Stimulated activated CD8-positive, alpha-beta memory T cell treated with anti-CD3 and anti-CD28 coated beads, Interleukin-4, amount 100 ng/mL, for 24 hours (primary cell): ENCODE measurements around the gene VSX2.

Experiments used
- DNase-seq: peaks from one replicate; pipeline ENCODE4 v3.0.0-alpha.2; 2020; ENCODE audit warnings: low read depth

VSX2 gene

DNA sequence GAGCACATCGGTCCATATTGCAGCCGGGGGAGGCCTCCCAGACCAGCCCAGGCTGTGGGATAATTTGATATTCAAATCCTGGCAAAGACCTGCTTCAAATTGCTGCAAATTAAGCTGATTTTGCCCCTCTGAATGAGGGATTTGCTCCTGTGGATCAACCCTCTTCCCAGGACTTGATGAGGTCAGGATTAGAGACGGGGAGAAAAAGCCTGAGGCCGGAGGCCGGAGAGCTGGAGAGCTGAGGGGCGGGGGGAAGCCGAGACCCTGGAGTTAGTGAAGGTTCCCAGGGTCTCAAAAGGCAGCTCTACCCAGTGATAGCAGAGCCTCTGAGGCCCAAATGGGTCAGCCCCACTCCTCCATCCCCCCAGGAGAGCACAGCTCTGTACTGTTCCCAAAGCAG, 17.5 kb upstream of the VSX2 start:
- DNase-seq, result no peak

DNA sequence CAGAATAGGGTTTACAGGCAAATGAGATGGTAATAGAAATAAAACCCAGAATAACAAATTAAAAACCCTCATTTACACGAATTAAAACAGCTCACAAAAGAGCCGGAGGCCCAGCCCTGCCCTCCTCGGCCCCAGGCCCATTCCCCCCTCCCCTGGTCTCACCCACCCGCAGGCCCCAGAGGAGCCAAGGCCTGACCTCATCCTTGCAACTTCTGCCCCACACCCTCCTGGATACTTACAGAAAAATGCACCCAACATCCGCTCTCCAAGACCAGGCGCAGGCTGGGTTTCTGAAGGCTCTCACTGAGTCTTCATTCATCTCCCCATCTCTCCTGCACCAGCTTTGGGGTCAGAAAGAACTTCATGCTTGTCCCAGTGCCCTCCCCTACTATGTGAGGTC, 16.2 kb upstream of the VSX2 start:
- no peak for DNase-seq

DNA sequence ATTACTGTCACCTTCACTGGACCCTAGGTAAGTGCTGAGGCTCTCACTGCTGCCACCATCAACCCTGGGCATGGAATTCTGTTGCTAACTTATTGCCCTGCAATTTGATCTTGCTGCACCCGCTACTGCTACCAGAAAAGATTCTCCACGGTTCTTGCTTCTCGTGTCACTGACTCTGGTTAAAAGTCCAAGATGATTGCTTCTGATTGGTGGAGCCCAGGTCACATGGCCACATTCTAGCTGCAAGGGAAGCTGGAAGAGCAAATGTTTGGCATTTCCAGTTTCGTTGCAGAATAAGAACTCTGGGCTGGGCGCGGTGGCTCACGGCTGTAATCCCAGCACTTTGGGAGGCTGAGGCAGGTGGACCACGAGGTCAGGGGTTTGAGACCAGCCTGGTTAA, 7.5 kb upstream of the VSX2 start:
- DNase-seq, result no peak

DNA sequence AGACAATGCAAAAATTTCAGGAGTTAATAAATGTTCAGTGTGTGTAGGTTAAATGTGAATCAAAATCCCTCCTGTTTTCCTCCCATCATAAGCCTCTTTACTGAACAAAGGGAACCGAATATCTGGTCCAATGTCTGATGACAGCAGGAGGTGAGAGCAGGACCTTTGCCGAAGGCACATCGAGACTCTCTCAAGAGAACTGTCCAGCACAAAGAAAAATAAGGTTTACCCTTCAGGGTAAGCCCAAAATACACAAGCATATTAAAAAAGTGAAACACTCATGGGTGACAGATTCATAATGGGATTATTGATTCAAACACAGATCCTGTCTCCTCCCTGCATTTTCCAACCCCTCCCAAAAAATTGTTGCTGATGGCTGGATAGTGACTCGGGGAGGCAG, 4.2 kb upstream of the VSX2 start:
- DNase-seq, result no peak

DNA sequence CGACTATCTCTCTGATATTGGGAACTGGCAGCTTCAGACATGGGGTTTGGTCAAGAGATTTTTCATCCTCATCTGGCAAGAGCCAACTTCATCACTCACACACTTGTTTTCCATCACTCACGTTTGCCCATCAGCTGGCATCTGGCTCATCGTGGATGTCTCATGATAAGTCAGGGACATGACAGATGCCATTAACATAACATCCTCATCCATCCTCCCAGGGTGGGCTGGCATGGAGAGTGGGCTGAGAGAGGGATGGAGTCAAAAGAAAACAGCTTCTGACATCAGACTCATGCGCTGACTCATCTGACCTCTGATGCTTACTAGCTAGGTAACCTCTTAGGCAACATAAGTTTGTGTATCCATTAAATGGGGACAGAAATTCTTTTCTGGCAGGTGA, 1.8 kb upstream of the VSX2 start:
- DNase-seq, result no peak

DNA sequence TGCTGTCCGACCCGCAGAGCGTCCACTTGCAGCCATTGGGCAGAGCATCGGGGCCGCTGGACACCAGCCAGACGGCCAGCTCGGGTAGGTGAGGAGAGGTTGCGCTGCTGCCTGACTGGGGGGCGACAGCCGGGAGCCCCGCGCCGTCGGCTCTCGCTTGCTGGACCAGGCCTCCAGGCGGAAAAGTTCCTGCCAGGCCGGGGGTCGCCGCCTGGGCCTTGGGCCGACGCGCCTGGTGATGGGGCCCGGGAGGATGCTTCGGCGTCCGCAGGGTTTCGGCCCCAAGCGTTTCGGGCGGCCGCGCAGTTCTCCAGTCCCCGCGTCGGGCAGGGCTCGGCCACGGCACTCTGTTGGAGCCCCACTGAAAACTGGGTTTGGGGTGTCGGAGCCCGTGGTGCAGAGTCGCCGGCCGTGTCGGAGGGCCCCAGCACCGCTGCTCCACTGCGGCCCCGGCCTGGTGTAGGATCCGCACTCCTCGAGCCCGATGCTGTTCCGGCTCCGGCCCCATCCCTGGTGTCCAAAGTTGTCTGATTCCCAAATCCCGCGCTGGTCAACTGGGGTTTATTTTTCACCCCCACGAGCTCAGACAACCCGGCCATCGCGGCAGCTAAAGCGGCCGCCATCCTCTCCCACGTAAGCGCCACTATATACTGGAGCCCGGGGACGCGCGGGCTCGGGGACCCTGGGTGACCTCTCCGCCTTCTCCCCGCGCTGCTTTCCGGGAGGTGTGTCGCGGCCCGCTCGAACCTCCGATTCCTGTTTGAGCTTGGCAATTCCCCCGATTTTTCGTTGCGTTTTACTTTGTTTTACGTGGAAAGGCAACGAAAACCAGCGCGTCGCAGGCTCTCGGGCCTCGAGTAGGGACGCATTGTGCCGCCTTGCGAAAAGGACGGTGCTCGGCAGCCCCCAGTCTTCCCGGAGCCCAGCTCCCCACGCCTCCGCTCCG, 872 bp downstream of the VSX2 start:
- no peak for DNase-seq

DNA sequence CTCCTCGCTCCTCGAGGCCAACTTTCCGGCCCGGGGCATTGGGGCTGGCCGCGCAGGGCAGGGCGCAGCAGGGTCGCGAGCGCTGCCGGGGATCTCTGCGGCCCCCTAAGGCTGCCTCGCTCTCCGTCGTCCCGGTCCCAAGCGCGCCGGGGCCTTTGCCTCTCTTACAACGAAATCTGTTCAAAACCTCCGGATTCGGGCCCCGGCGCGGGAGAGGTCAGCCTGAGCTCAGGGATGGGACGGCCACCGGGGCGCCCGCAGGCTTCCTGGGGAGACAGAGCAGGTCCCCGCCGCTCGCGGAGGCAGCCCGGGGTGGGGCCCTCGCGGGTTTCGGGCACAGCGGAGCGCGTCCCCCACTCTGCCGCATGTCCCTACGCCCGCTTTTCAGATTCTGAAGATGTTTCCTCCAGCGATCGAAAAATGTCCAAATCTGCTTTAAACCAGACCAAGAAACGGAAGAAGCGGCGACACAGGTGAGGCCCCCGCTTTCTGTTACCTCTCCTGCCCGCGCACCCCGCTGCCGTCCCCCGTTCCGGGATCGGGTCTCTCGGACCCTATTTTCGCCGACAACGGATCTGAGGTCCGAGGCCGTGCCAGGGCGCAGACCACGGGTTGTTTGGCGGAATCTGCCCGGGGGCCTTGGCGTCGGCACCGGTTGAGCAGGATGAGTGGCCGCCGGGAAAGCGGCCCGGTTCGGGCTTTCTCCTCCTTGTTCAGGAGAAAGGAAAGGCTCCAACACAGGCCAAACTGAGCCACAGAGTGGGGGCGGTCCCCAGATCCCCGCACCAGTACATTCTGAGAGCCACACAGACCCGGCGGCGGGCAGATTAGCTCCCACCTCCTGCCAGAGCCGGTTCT, 1.8 kb downstream of the VSX2 start:
- no peak for DNase-seq

DNA sequence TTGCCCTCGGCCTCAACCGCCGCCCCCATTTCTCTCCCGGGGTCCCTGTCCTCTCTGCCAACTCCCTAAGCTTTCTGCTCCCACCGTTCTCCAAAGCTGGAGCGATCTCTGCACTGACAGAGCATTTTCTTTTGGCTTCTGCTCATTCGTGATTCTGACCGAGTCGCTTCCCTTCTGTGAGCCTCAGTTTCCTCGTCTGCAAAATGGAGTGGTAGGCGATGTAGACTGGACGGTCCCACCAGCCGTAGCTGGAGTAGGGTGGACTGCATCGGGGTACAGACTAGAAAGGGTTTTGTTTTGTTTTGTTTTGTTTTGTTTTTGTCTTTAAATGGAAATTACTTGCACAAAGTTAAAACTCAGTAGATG, 2.4 kb downstream of the VSX2 start:
- no peak for DNase-seq

DNA sequence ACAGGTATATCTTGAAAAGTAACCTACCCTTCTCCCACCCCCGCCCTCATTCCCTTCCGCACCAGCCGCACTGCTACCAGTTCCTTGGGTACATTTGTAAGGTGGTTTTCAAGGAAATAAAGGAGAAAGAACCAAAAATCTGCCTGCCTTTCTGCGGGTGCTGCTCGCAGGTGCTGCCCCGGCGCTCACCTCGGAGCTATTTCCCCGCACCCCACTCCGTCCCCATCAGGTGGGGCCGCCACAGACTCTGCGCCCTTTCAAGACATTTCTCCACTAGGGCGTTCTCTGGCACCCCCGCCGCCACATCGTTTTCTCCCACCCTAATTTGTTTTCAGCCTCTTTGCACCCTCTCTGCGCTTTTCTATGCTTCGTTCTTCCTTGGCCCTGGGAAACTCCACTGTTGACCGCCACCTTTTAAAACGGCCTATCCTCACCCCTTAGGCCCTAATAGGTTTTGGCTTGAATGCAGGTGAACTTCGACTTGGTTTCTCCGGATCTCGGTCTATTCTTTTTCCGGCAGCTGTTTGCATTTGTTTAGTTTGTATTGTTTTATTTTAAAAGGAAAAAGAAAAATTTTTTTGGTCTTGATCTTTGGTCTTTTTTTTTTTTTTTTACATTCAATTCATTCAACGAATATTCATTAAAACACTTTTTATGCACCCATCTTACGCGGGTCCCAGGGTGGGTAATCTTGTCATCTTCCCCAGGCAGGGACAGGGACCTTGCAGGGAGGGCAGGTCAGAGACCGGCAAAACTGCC, 3.0 kb downstream of the VSX2 start:
- no peak for DNase-seq

DNA sequence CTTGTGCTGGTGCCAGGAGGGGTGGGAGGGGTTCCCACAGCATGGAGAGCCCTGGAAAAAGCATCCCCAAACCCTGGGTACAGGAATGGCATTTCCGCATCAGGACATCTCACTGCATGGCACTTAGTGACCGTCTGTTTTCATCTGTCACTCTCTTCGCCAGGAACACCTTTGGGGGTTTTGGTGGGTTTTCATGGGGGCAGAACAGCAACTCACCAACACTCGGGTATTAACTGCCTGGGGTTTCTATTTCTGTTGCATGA, 3.5 kb downstream of the VSX2 start:
- DNase-seq, result no peak

DNA sequence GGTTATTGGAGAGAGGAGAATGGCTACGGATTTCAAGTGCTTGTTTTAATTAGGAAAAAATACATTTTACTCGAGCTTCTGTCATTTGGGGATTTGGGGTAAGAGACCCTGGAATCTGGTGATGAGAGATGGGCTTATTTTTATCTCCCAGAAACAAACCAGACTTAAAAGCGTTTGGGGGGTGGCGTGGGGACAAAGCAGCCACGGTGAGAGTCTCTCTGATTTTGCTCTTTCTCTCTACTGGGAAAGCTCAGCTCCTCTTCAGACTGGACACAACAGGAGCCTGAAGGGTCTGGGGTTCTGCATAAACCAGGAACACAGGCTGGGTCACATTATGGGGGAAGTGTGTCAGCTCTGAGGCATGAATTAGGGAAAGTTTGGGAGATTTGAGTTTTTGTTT, 3.8 kb downstream of the VSX2 start:
- no peak for DNase-seq

DNA sequence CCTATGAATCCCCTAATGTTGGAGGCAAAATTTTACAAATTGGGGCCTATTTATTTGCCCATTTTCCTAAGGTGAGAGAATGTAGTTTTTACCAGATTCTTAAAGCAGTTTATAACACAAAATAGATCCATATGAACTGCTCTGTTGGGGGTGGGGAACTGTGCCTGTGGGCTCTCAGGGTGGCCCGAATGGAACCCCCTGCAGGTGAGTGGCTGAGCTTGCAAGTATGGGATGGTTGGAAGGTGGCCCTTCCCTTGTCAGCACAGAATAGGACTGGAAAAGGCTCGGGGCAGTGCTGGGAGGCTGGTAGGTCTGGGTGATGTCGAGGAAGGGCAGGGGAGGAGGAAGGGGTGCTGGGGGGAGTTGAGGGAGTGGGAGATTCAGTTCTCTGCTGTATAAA, 4.9 kb downstream of the VSX2 start:
- no peak for DNase-seq

DNA sequence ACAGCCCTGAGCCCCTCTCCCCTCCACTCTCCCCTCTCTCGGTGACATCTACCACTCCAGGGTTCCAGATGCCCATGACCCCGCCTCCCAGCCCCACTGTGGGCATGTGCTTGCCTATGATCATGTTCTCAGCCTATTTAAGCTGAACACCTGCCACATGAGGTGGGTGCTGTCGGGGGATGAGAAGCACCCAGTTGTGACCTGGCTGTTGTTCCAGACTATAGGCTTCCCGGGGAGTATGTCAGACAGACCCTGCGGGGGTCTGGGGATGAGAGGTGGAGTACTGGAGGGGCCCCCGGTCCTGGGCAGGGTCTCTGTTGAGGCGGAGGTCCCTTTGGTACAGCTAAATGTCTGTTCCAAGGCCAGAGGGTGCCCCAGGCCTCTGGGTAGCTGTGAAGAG, 6.0 kb downstream of the VSX2 start:
- no peak for DNase-seq

DNA sequence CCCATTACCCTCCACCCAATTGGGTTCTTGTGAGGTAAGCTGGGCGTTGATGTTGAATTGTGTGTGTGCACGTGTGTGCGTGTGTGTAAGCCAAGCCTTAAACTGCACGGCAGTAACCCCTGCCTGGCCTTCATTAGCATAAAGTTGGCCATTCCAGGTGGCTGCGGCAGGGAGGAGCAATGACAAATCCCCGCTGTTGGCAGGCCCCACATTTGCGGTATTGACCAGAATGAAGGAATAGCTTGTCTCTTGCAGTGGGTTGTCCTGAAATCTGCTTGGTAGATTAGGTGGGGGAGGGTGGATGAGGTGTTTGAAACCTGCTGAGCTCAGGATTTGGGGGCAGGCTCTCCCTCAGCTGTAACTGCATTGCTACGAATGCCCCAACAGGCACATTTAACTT, 7.3 kb downstream of the VSX2 start:
- no peak for DNase-seq

DNA sequence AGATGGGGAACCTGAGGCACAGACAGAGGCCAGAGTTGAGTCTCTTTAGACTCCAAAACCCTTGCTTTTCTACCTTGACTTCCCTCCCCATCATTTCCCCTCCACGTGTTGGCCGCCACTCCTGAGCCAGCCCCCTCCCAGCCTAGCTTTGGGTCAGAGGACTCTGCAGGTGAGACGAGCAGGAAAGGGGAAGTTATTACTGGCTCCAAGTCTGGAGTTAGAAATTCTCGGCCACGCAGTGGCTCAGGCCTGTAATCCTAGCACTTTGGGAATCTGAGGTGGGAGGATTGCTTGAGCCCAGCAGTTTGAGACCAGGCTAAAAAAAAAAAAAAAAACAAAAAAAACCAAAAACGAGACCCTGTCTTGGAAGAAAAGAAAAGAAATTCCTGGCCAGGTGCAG, 8.8 kb downstream of the VSX2 start:
- no peak for DNase-seq

DNA sequence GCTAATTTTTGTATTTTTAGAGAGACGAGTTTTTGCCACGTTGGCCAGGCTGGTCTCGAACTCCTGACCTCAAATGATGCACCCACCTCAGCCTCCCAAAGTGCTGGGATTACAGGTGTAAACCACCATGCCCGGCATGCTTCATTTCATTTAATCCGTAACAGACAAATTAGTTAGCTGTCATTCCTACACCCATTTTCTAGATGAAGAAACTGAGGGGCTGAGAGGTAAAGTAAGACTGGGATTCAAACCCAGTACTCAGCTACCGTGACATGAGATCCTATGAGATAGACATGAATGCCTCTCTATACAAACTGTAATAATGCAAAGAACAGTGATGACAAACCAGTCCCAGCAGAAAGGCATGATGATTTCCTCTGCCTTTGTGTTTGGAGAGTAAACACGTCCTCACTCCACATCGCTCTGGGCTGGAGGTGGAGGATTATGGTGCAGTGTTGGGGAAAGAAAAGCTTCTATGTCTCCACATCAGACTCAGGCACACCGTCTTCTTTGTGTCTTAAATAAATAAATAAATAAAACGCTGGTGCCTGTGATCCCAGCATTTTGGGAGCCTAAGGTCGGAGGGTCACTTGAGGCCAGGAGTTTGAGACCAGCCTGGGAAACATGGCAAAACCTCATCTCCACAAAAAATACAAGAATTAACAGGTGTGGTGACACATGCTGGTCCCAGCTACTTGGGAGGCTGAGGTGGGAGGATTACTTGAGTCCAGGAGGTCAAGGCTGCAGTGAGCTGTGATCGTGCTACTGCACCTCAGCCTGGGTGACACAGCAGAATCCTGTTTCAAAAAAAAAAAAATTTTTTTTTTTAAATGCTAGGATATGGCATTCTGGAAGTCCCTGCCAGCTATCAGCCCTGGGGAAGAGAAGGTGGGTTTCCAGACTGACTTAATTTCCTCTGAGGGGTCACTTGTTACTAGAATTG, 10.5 kb downstream of the VSX2 start:
- no peak for DNase-seq

DNA sequence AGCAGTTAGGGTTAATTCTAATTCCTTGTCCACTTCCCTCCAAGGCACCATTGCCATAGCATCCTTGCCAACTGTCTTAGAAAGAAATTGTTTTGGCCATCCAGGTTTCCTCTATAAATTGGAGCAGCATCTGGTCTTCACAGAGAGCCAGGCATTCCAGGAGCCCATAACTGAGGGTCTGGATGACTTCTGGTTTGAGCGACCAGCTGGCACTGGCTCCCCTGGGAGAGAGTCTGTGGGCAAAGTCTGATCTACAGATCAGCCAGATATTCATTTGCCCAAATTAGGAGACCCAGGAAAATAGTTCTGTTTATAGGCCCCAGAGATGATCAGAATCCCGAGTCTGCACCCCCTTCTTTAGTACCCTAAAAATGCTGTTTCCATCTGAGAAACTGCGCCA, 16.0 kb downstream of the VSX2 start:
- DNase-seq, result no peak

DNA sequence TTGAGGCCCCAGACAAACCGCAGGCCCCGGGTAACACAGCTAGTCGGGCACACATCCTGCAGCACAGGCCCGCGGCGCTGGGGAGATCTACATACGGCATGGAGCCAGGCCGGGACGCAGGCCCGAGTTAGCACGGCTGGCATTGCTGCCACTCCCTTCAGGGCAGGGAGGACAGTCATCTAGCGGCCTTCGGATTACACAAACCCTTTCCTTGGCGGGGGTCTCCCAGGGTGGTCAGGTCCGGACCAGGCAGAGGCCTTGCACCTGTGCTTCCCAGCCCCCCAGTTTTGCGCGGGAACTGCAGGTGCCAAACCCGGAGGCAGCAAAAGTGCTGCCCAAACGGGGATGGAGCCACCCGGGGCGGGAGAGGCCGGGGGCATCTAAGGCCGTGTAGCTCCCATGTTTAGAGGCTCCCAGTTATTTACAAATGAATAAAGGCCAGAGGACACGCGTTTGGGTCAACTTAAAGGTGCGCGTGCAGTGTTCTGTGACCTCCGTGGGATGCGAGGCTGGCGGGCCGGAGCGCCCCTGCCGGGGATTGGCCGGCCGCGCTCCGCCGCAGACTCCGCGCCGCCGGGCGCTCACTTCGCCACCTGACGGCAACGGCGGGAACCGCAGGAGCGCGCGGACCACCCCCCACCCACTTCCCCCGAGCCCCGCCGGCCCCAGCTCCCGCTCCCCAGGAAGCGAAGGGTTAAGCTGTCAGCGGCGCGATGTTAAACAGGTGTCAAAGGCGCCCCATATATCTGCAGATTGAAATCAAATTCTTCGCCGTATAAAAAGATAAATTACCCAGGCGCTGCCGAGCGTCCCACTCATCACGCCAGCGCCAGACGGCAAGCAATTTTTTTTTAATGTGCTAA, 18.1 kb downstream of the VSX2 start:
- DNase-seq, result peak; percentile 41

DNA sequence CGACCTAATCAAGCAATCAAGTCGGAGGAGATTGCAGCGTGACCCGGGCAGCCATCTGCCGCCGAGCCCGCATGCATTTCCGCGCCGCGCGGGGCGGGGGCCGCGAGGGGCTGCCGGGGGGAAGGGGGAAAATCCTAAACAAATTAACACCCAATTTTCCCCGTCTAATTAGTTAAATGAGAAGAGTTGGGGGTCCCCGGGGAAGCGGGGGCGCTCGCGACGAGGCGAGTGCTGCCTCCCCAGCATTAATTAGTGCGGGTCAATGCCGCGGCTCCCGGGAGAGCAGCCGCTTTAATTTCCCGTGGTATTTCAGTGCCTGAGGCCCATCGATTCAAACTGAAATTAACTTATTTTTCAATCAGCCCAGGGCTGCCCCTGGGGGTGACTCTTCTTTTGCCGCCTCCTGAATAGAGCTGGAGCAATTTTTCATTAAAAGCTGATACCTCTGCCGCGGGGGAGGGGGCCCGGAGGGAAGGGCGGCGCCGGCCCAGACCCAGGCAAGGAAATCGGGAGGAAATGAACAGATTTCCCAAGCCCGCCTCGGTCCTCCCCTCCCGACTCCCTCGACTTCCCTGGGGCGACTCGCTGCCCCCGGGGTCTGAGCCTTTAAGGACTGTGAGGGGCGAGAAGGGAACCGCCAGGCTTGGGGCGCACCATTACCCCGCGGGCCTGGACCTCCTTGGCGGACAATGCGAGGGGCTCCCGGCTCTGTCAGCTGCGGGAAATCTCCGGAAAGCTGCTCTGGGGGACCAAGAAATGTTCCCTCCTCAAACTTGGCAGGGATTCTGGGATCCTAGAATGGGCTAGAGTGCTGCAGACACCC, 18.9 kb downstream of the VSX2 start:
- no peak for DNase-seq

DNA sequence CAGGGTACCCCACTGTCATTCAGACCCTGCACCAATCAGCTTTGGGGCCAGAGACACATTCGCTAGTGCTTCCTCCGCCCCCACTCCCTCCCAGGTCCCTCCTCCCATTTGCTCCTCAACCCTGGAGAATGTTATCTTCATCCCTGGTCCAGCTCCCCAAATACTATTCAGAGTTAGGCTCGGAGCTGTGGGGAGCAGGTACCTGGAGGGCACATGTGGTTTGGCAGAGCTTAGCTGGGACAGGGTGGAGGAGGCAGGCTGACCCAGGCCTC, 19.5 kb downstream of the VSX2 start:
- DNase-seq, result no peak
